HepG2 (cell line): ENCODE results near the gene BYSL. TPM values are rescaled to one million over a fixed set of nuclear protein-coding genes. Genes with fewer than 3 reads are reported as not detected.

ENCODE experiments used
- ATAC-seq: fragments of 200-7000 bp; cut with Tn5 transposase; 3 replicates; pipeline ENCODE4 v1.9.1; 2020; ENCODE audit warnings: mild to moderate bottlenecking, moderate library complexity
- BruUV-seq: library from RNA; stranded (reverse); fragments of 400-500 nt; replicated peaks from 2 replicates; lab custom pipeline; 2021; lab: Mats Ljungman, UMichigan
- CTCF ChIA-PET: fragments of 300-600 bp; formaldehyde crosslinking; extraction: SDS; loops from one replicate; lab custom pipeline; 2021; ENCODE audit warnings: low total read pairs, inconsistent platforms, low intra/inter-chr PET ratio; lab: Yijun Ruan, JAX
- POLR2A ChIA-PET: fragments of 350-600 bp; sonication (Branson Sonifier 250); formaldehyde crosslinking; loops from one replicate; lab custom pipeline; 2020; ENCODE audit warnings: antibody characterized with exemption, inconsistent platforms; lab: Yijun Ruan, JAX
- DNase-seq: peaks from one replicate; pipeline ENCODE4 v3.0.0-alpha.2; 2015; ENCODE audit warnings: low spot score
- FAIRE-seq: peaks from 3 replicates; lab custom pipeline; 2011; peaks lifted over from hg19 to GRCh38; lab: Jason Lieb, UNC
- H2AFZ ChIP-seq: one replicate; pipeline ENCODE4 v1.6.1; 2011; ENCODE audit warnings: low read length, inconsistent platforms
- H3K27ac ChIP-seq: fragments of 300-600 bp; 3 replicates; pipeline ENCODE4 v1.8.0; 2011; ENCODE audit warnings: mixed run types, mild to moderate bottlenecking, mixed read lengths, low read length, inconsistent platforms; ENCODE audit not compliant: insufficient read depth; ENCODE audit errors: extremely low read length
- H3K27me3 ChIP-seq, 2 experiments: fragments of 200-600 bp in 1 of 2; 2 replicates in 1 of 2; 3 replicates in 1 of 2; pipeline versions ENCODE4 v1.6.0 to v1.8.0; 2011; ENCODE audit warnings: low read length in 2 of 2, mild to moderate bottlenecking in 2 of 2, moderate library complexity in 2 of 2, inconsistent platforms in 1 of 2; ENCODE audit not compliant: insufficient read depth in 2 of 2, control insufficient read depth in 1 of 2
- H3K36me3 ChIP-seq, 2 experiments: fragments of 200-600 bp in 1 of 2; replicated peaks in 1 of 2; 2 replicates in 1 of 2; 3 replicates in 1 of 2; pipeline versions ENCODE4 v1.5.1 to v1.8.0; 2011; ENCODE audit warnings: low read length in 2 of 2, inconsistent platforms in 1 of 2; ENCODE audit not compliant: insufficient read depth in 2 of 2, control insufficient read depth in 1 of 2
- H3K4me1 ChIP-seq: 2 replicates; pipeline ENCODE4 v1.5.1; 2012; ENCODE audit warnings: low read length, inconsistent platforms; ENCODE audit not compliant: insufficient read depth
- H3K4me2 ChIP-seq: 2 replicates; pipeline ENCODE4 v1.6.0; 2011; ENCODE audit warnings: low read depth, low read length, inconsistent platforms
- H3K4me3 ChIP-seq, 3 experiments: fragments of 200-600 bp in 1 of 3; sonication (generic), shearing (Covaris generic) in 1 of 3; replicated peaks in 1 of 3; 2 replicates each; pipeline ENCODE4 v1.5.1; 2011 to 2016; ENCODE audit warnings: low read length in 3 of 3, inconsistent platforms in 2 of 3, low read depth in 2 of 3, mild to moderate bottlenecking in 2 of 3, control low read depth in 1 of 3, mixed read lengths in 1 of 3; ENCODE audit not compliant: insufficient read depth in 1 of 3
- H3K79me2 ChIP-seq: one replicate; pipeline ENCODE4 v1.6.1; 2011; ENCODE audit warnings: low read length, inconsistent platforms; ENCODE audit not compliant: insufficient read depth
- H3K9ac ChIP-seq: 2 replicates; pipeline ENCODE4 v1.6.0; 2011; ENCODE audit warnings: mild to moderate bottlenecking, low read depth, low read length, inconsistent platforms; ENCODE audit not compliant: insufficient read depth
- H3K9me3 ChIP-seq: 2 replicates; pipeline ENCODE4 v1.5.1; 2012; ENCODE audit warnings: mild to moderate bottlenecking, low read length
- H4K20me1 ChIP-seq: 2 replicates; pipeline ENCODE4 v1.6.0; 2011; ENCODE audit warnings: inconsistent platforms, mild to moderate bottlenecking, low read length, moderate library complexity; ENCODE audit not compliant: insufficient read depth
- ADNP ChIP-seq: sonication (generic); formaldehyde crosslinking; IDR thresholded peaks from 2 replicates; pipeline ENCODE4 v1.4.0; 2020; ENCODE audit warnings: missing genetic modification reagents
- ARID3A ChIP-seq: IDR thresholded peaks from 2 replicates; pipeline ENCODE4 v1.6.1; 2012; ENCODE audit warnings: low read depth, low read length, improper control_type of control experiment
- ASH2L ChIP-seq: fragments of 300-600, 200-600 bp; sonication (generic); IDR thresholded peaks from 2 replicates; pipeline ENCODE4 v1.7.0; 2017; ENCODE audit warnings: low read depth, mild to moderate bottlenecking, moderate library complexity, mixed read lengths, low read length; ENCODE audit not compliant: insufficient read length
- CHD4 ChIP-seq: fragments of 200-600 bp; sonication (generic); IDR thresholded peaks from 2 replicates; pipeline ENCODE4 v1.7.0; 2017; ENCODE audit warnings: mild to moderate bottlenecking, low read length, borderline replicate concordance
- DNMT1 ChIP-seq: sonication (generic); formaldehyde crosslinking; IDR thresholded peaks from 2 replicates; pipeline ENCODE4 v1.5.1; 2020; ENCODE audit warnings: mild to moderate bottlenecking, missing genetic modification reagents
- KAT2B ChIP-seq: fragments of 150-350 bp; IDR thresholded peaks from 2 replicates; pipeline ENCODE4 v1.6.1; 2014; ENCODE audit warnings: low read depth, low read length, borderline replicate concordance
- NCOR1 ChIP-seq: fragments of 200-600 bp; sonication (generic); IDR thresholded peaks from 2 replicates; pipeline ENCODE4 v1.7.0; 2017; ENCODE audit warnings: antibody characterized with exemption, low read length, borderline replicate concordance
- ONECUT2 ChIP-seq: sonication (generic); formaldehyde crosslinking; IDR thresholded peaks from 2 replicates; pipeline ENCODE4 v1.4.0; 2020; ENCODE audit warnings: missing genetic modification reagents
- STAG1 ChIP-seq: sonication (generic); formaldehyde crosslinking; IDR thresholded peaks from 2 replicates; pipeline ENCODE4 v1.4.0; 2020; ENCODE audit warnings: missing genetic modification reagents
- SUZ12 ChIP-seq: fragments of 150-350 bp; IDR thresholded peaks from 2 replicates; pipeline ENCODE4 v1.6.1; 2014; ENCODE audit warnings: low read depth, low read length
- THAP8 ChIP-seq: sonication (generic); formaldehyde crosslinking; IDR thresholded peaks from 2 replicates; pipeline ENCODE4 v1.5.1; 2020; ENCODE audit warnings: missing genetic modification reagents, mild to moderate bottlenecking, borderline replicate concordance
- TSC22D2 ChIP-seq: sonication (generic); formaldehyde crosslinking; IDR thresholded peaks from 2 replicates; pipeline ENCODE4 v1.5.1; 2020; ENCODE audit warnings: missing genetic modification reagents, mild to moderate bottlenecking, borderline replicate concordance
- ZFAT ChIP-seq: sonication (generic); formaldehyde crosslinking; conservative IDR thresholded peaks from 2 replicates; pipeline ENCODE4 v1.8.1; 2023; ENCODE audit warnings: missing genetic modification reagents, inconsistent platforms
- ZFP36L1 ChIP-seq: sonication (generic); formaldehyde crosslinking; IDR thresholded peaks from 2 replicates; pipeline ENCODE4 v1.8.0; 2022; ENCODE audit warnings: mild to moderate bottlenecking, missing genetic modification reagents, moderate library complexity
- ZMYM3 ChIP-seq: sonication (generic); formaldehyde crosslinking; IDR thresholded peaks from 2 replicates; pipeline ENCODE4 v1.5.1; 2020; ENCODE audit warnings: mild to moderate bottlenecking, missing genetic modification reagents
- ZNF121 ChIP-seq: sonication (generic); formaldehyde crosslinking; IDR thresholded peaks from 2 replicates; pipeline ENCODE4 v1.5.0; 2020; ENCODE audit warnings: mild to moderate bottlenecking, missing genetic modification reagents
- ZNF263 ChIP-seq: sonication (generic); formaldehyde crosslinking; IDR thresholded peaks from 2 replicates; pipeline ENCODE4 v1.4.0; 2020; ENCODE audit warnings: missing genetic modification reagents
- ZNF512 ChIP-seq: sonication (generic); formaldehyde crosslinking; IDR thresholded peaks from 2 replicates; pipeline ENCODE4 v1.4.0; 2020; ENCODE audit warnings: mild to moderate bottlenecking, missing genetic modification reagents
- ZNF629 ChIP-seq: sonication (generic); formaldehyde crosslinking; conservative IDR thresholded peaks from 2 replicates; pipeline ENCODE4 v1.5.0; 2020; ENCODE audit warnings: missing genetic modification reagents
- ZNF891 ChIP-seq: sonication (generic); formaldehyde crosslinking; IDR thresholded peaks from 2 replicates; pipeline ENCODE4 v1.5.0; 2020; ENCODE audit warnings: mild to moderate bottlenecking, missing genetic modification reagents
- ZSCAN12 ChIP-seq: sonication (generic); formaldehyde crosslinking; IDR thresholded peaks from 2 replicates; pipeline ENCODE4 v1.9.0; 2021; ENCODE audit warnings: mild to moderate bottlenecking, missing genetic modification reagents
- ZSCAN31 ChIP-seq: sonication (generic); formaldehyde crosslinking; IDR thresholded peaks from 2 replicates; pipeline ENCODE4 v1.5.0; 2020; ENCODE audit warnings: low read depth, mild to moderate bottlenecking, missing genetic modification reagents
- WGBS: methylation state at CpG from one replicate; pipeline ENCODE4 v1.1.6; 2017; ENCODE audit warnings: low lambda C conversion rate; 5-methylcytosine and 5-hydroxymethylcytosine counted together
- in situ Hi-C: cut with HindIII; loops from 2 replicates; pipeline ENCODE4 v1.10.0; 2017; ENCODE audit warnings: low pct_unique_long_range_greater_than_20kb; ENCODE audit not compliant: extremely low pct_ligation_motif_present
- intact Hi-C: fragments of 100-400 bp; cut with micrococcal nuclease; formaldehyde crosslinking; loops from one replicate; pipeline ENCODE4 v1.10.0; 2022; ENCODE audit not compliant: unreplicated experiment
- polyA plus RNA-seq, 8 experiments: library from polyadenylated mRNA; depleted of rRNA in 3 of 8; stranded (reverse) in 7 of 8; unstranded in 1 of 8; fragments of >200 nt; fragmentation: Illumina TruSeq in 4 of 8; extraction: Trizol in 4 of 8; gene quantifications; 2 replicates each; pipeline versions ENCODE4 v1.2.1 to v1.2.3, GENCODE V29; 2011 to 2016; ENCODE audit warnings: low read depth in 4 of 8, missing spikeins in 1 of 8, mixed read lengths in 1 of 8; ENCODE audit not compliant: insufficient read depth in 1 of 8
- total RNA-seq, 5 experiments: library from RNA; depleted of rRNA; stranded (reverse); fragments of >200 nt; fragmentation: Illumina TruSeq; extraction: Trizol; gene quantifications; 2 replicates each; pipeline ENCODE4 v1.2.3, GENCODE V29; 2016; ENCODE audit warnings: low read depth in 1 of 5

BYSL gene
- total and polyA plus RNA-seq, 2 of the 13 experiments (the other 11 are each of a cell fraction or from before 2014, with no cell fraction given), result 27.9 to 28.6 TPM

- no TSS peak for BruUV-seq
- DNase-seq (peak; percentile 84), FAIRE-seq (no peak), ATAC-seq (peak; percentile 83)
- Histone ChIP-seq H3K4me3 (no peak overlapping the region), H3K27me3 (no peaks in the 10 kb centered on the region), H3K4me2 (peak overlapping the region; percentile 37), H2AFZ (peak overlapping the region; percentile 46), H3K36me3 (no peaks in the 10 kb centered on the region), H3K27ac (no peak overlapping the region), H3K4me1 (peaks cover 45% of the 10 kb centered on the region), H3K9me3 (no peaks in the 10 kb centered on the region), H4K20me1 (no peaks in the 10 kb centered on the region), H3K9ac (no peak overlapping the region), H3K79me2 (no peaks in the 10 kb centered on the region)
- 7% methylated on average over 11 of the region's 11 CpGs for WGBS
- in situ Hi-C loops (no loop called here), intact Hi-C loops (loop anchor here (2.0 kb wide), 1 partner anchor 25 kb away; the partner anchor contains the start of gene CCND3)
- CTCF ChIA-PET, result no interaction called here
- POLR2A ChIA-PET, result no interaction called here
- no peak for TF ChIP-seq ZFP36L1 (CRISPR knock-in tag)
- no peak for TF ChIP-seq DNMT1 (CRISPR knock-in tag)
- TF ChIP-seq ZFAT (CRISPR knock-in tag), result no peak
- peak; percentile 56 for TF ChIP-seq ASH2L
- TF ChIP-seq CHD4, result peak; percentile 99
- TF ChIP-seq SUZ12, result no peak
- no peak for TF ChIP-seq ZSCAN12 (CRISPR knock-in tag)
- peak; percentile 98 for TF ChIP-seq ZNF629 (CRISPR knock-in tag)
- peak; percentile 34; the same call in 1 of the 2 replicates for TF ChIP-seq NCOR1
- TF ChIP-seq ZMYM3 (CRISPR knock-in tag), result peak; percentile 90
- no peak for TF ChIP-seq STAG1 (CRISPR knock-in tag)
- peak; percentile 67; the same call in 1 of the 2 replicates for TF ChIP-seq ONECUT2 (CRISPR knock-in tag)
- TF ChIP-seq THAP8 (CRISPR knock-in tag), result no peak
- peak; percentile 17; the same call in 1 of the 2 replicates for TF ChIP-seq KAT2B
- TF ChIP-seq ZNF121 (CRISPR knock-in tag), result no peak
- TF ChIP-seq ZSCAN31 (CRISPR knock-in tag), result no peak
- TF ChIP-seq TSC22D2 (CRISPR knock-in tag), result no peak
- no peak for TF ChIP-seq ZNF891 (CRISPR knock-in tag)
- 0 out of 2 replicates have a peak, but pooled peaks have one; percentile 17 for TF ChIP-seq ADNP (CRISPR knock-in tag)
- no peak for TF ChIP-seq ZNF263 (CRISPR knock-in tag)
- TF ChIP-seq ZNF512 (CRISPR knock-in tag), result no peak
- peak; percentile 82 for TF ChIP-seq ARID3A
These were observed 44.3 kb downstream of the BYSL start for GRCh38 chr6:41965429-41966213.
